Bronchial epithelial cell (primary cell): Measurements from ENCODE around the gene DSC1. TPM values are rescaled to one million over a fixed set of nuclear protein-coding genes. Genes with fewer than 3 reads are reported as not detected.

Experiments used
- DNase-seq: peaks from one replicate; pipeline ENCODE4 v3.0.0-alpha.2; 2010; ENCODE audit warnings: low read depth
- FAIRE-seq: peaks from 2 replicates; lab custom pipeline; 2011; peaks lifted over from hg19 to GRCh38; lab: Jason Lieb, UNC
- H3K27me3 ChIP-seq: 2 replicates; pipeline ENCODE4 v1.5.1; 2011; ENCODE audit warnings: low read length; ENCODE audit not compliant: control insufficient read depth, insufficient read depth
- H3K36me3 ChIP-seq: 2 replicates; pipeline ENCODE4 v1.5.1; 2011; ENCODE audit warnings: low read length; ENCODE audit not compliant: control insufficient read depth, insufficient read depth
- H3K4me3 ChIP-seq: 2 replicates; pipeline ENCODE4 v1.5.1; 2011; ENCODE audit warnings: mild to moderate bottlenecking, low read depth, low read length, control low read depth
- CTCF ChIP-seq: IDR thresholded peaks from 2 replicates; pipeline ENCODE4 v1.5.1; 2011; ENCODE audit warnings: mild to moderate bottlenecking, moderate library complexity, low read length, control low read depth, inconsistent platforms; ENCODE audit not compliant: insufficient read depth, severe bottlenecking
- total RNA-seq: library from RNA; depleted of rRNA; stranded (reverse); fragments of >200 nt; gene quantifications from 2 replicates; pipeline ENCODE4 v1.2.1, GENCODE V29; 2014

Gene DSC1
- total RNA-seq, 1 donor from 2014 or later, result not detected

- no peaks in the 10 kb centered on the region for H3K27me3 ChIP-seq
- DNase-seq, result no peak
- TF ChIP-seq CTCF, result no peak
- no peak overlapping the region for H3K4me3 ChIP-seq
- H3K36me3 ChIP-seq, result no peaks in the 10 kb centered on the region
- FAIRE-seq, result no peak
Observed at GRCh38 chr18:31149351-31149750, 13.3 kb downstream of the DSC1 start.

- Histone ChIP-seq H3K4me3 (no peak overlapping the region), H3K36me3 (no peaks in the 10 kb centered on the region), H3K27me3 (no peaks in the 10 kb centered on the region)
- DNase-seq, result no peak
- TF ChIP-seq CTCF, result no peak
- FAIRE-seq, result no peak
Observed at GRCh38 chr18:31148600-31148999, 14.1 kb downstream of the DSC1 start.

- DNase-seq (peak; percentile 95), FAIRE-seq (no peak)
- no peak for TF ChIP-seq CTCF
- no peak overlapping the region for H3K4me3 ChIP-seq
- H3K27me3 ChIP-seq, result no peaks in the 10 kb centered on the region
- no peaks in the 10 kb centered on the region for H3K36me3 ChIP-seq
Observed at GRCh38 chr18:31146809-31147208, 15.8 kb downstream of the DSC1 start.

- DNase-seq (peak; percentile 40), FAIRE-seq (no peak)
- no peaks in the 10 kb centered on the region for H3K36me3 ChIP-seq
- no peak for TF ChIP-seq CTCF
- no peak overlapping the region for H3K4me3 ChIP-seq
- H3K27me3 ChIP-seq, result no peaks in the 10 kb centered on the region
Observed at GRCh38 chr18:31143025-31143424, 19.6 kb downstream of the DSC1 start.

- no peak for FAIRE-seq
- H3K4me3 ChIP-seq, result no peak overlapping the region
- DNase-seq, result no peak
- H3K27me3 ChIP-seq, result no peaks in the 10 kb centered on the region
- H3K36me3 ChIP-seq, result no peaks in the 10 kb centered on the region
- no peak for TF ChIP-seq CTCF
Observed at GRCh38 chr18:31138709-31139108, 23.9 kb downstream of the DSC1 start.

- Histone ChIP-seq H3K36me3 (no peaks in the 10 kb centered on the region), H3K27me3 (no peaks in the 10 kb centered on the region), H3K4me3 (no peak overlapping the region)
- no peak for TF ChIP-seq CTCF
- FAIRE-seq, result no peak
- DNase-seq, result no peak
Observed at GRCh38 chr18:31134988-31135529, 27.6 kb downstream of the DSC1 start.
